HG03139 (cell line): ENCODE data around the gene CDC40.
"Not testable (repeated sequence)": the region's sequence is repeated elsewhere in the genome, so short reads cannot be mapped to it uniquely, and the experiment has no call there.

Source experiments
- ATAC-seq: cut with Tn5 transposase; IDR thresholded peaks from one replicate; pipeline ENCODE4 v1.9.1; 2021; ENCODE audit not compliant: unreplicated experiment

CDC40 gene

GRCh38 chr6:110198561-110198960 is 18.3 kb downstream of the CDC40 start:
- no peak for ATAC-seq

GRCh38 chr6:110201151-110201884 is 21.1 kb downstream of the CDC40 start:
- no peak for ATAC-seq

- no peak for ATAC-seq
Observed at GRCh38 chr6:110207652-110208051, 27.4 kb downstream of the CDC40 start.

GRCh38 chr6:110211753-110212152 is 31.5 kb downstream of the CDC40 start:
- no peak for ATAC-seq

- no peak for ATAC-seq
Observed at GRCh38 chr6:110214338-110214737, 34.1 kb downstream of the CDC40 start.

- no peak for ATAC-seq
Observed at GRCh38 chr6:110216140-110216539, 35.9 kb downstream of the CDC40 start.

GRCh38 chr6:110217266-110217665 is 37.0 kb downstream of the CDC40 start:
- no peak for ATAC-seq

- no peak for ATAC-seq
Observed at GRCh38 chr6:110221738-110222137, 41.5 kb downstream of the CDC40 start.

GRCh38 chr6:110226261-110226660 is 46.0 kb downstream of the CDC40 start:
- no peak for ATAC-seq

GRCh38 chr6:110232450-110232849 is 52.2 kb downstream of the CDC40 start:
- ATAC-seq = no peak

- peak; percentile 94 for ATAC-seq
Observed at GRCh38 chr6:110233770-110234374, 53.6 kb downstream of the CDC40 start.

- ATAC-seq = not testable (repeated sequence)
Observed at GRCh38 chr6:110236007-110236406, 55.8 kb downstream of the CDC40 start.

GRCh38 chr6:110239526-110240274 is 59.5 kb downstream of the CDC40 start:
- ATAC-seq = no peak

- ATAC-seq = not testable (repeated sequence)
Observed at GRCh38 chr6:110244621-110245020, 64.4 kb downstream of the CDC40 start.

- ATAC-seq = no peak
Observed at GRCh38 chr6:110246378-110246777, 66.2 kb downstream of the CDC40 start.

- ATAC-seq = no peak
Observed at GRCh38 chr6:110246900-110247546, 66.8 kb downstream of the CDC40 start.

GRCh38 chr6:110250058-110250457 is 69.8 kb downstream of the CDC40 start:
- no peak for ATAC-seq

- ATAC-seq = no peak
Observed at GRCh38 chr6:110250838-110251237, 70.6 kb downstream of the CDC40 start.

GRCh38 chr6:110255211-110255750 is 75.1 kb downstream of the CDC40 start:
- ATAC-seq = no peak

- ATAC-seq = no peak
Observed at GRCh38 chr6:110256366-110256765, 76.1 kb downstream of the CDC40 start.

- no peak for ATAC-seq
Observed at GRCh38 chr6:110265273-110265672, 85.0 kb downstream of the CDC40 start.
